ENCODE results near the gene RBM22. TPM values are rescaled to one million over a fixed set of nuclear protein-coding genes. Genes with fewer than 3 reads are reported as not detected.

The RBM22 gene
- total and polyA plus RNA-seq, 2 of the 8 experiments (the other 6 are each of a cell fraction or from before 2014, with no cell fraction given): 20.8 to 33.9 TPM

GRCh38 chr5:150656191-150657132, 44.4 kb downstream of the RBM22 start (continued):
- peak in 2 of 3 experiments; percentile 57 to 82; a peak in 3 of 4 replicates for TF ChIP-seq CTCF (IDR thresholded peaks at IDR 0.05; ENCODE audit: control extremely low read depth in 1 of 3, insufficient read depth in 1 of 3, low read depth in 1 of 3, low read length in 3 of 3)
- TF ChIP-seq MAX (IDR thresholded peaks at IDR 0.05): peak; percentile 59; the same call in 1 of the 2 replicates
- 0 out of 4 replicates have a peak, but pooled peaks have one; percentile 35 to 45 for TF ChIP-seq SIN3A (conservative IDR thresholded peaks at IDR 0.05 in 1 of 2, IDR thresholded peaks at IDR 0.05 in 1 of 2; ENCODE audit: low read depth in 1 of 2, low read length in 2 of 2)
- TF ChIP-seq HDAC2 (IDR thresholded peaks at IDR 0.05; ENCODE audit: borderline replicate concordance in 1 of 2, low read depth in 2 of 2, low read length in 2 of 2): no peak
- peak; percentile 63 for TF ChIP-seq KDM4A (IDR thresholded peaks at IDR 0.05; ENCODE audit: low read depth, low read length, severe bottlenecking)
- TF ChIP-seq CTBP2 (IDR thresholded peaks at IDR 0.05; ENCODE audit: borderline replicate concordance, insufficient read depth, insufficient read length, low read length): peak; percentile 56
- TF ChIP-seq RAD21 (IDR thresholded peaks at IDR 0.05 in 1 of 2, conservative IDR thresholded peaks at IDR 0.05 in 1 of 2; ENCODE audit: low read depth in 2 of 2, low read length in 2 of 2): peak; percentile 71 to 79
- TF ChIP-seq TBP (IDR thresholded peaks at IDR 0.05; ENCODE audit: low read depth, low read length): peak; percentile 16; the same call in 1 of the 2 replicates
- peak; percentile 45 for TF ChIP-seq NRF1 (IDR thresholded peaks at IDR 0.05; ENCODE audit: low read depth, low read length)
- TF ChIP-seq PHF8 (conservative IDR thresholded peaks at IDR 0.05; ENCODE audit: low read depth, low read length): peak; percentile 64; the same call in 1 of the 2 replicates

All from H1 (cell line).